MM.1S (cell line): ENCODE measurements around the gene CFAP46.

ENCODE experiments used
- DNase-seq: peaks from one replicate; pipeline ENCODE4 v3.0.0-alpha.2; 2015
- H2AFZ ChIP-seq: fragments of 300-600 bp; sonication (generic); 2 replicates; pipeline ENCODE4 v1.6.0; 2016; ENCODE audit warnings: antibody characterized with exemption, low read length
- H3F3A ChIP-seq: fragments of 300-600 bp; sonication (generic); 2 replicates; pipeline ENCODE4 v1.6.1; 2016; ENCODE audit warnings: mild to moderate bottlenecking, antibody characterized with exemption, low read length, moderate library complexity, mixed read lengths; ENCODE audit not compliant: insufficient read depth
- H3K27ac ChIP-seq: fragments of 300-600 bp; sonication (generic); 2 replicates; pipeline ENCODE4 v1.5.1; 2016; ENCODE audit warnings: mild to moderate bottlenecking, low read length
- H3K27me3 ChIP-seq: fragments of 300-600 bp; sonication (generic); replicated peaks from 2 replicates; pipeline ENCODE4 v1.6.0; 2016; ENCODE audit warnings: low read length; ENCODE audit not compliant: insufficient read depth
- H3K36me3 ChIP-seq: fragments of 300-600 bp; sonication (generic); replicated peaks from 2 replicates; pipeline ENCODE4 v1.6.1; 2016; ENCODE audit warnings: mild to moderate bottlenecking, low read length, mixed read lengths; ENCODE audit not compliant: insufficient read depth
- H3K4me1 ChIP-seq: fragments of 300-600 bp; sonication (generic); 2 replicates; pipeline ENCODE4 v1.6.1; 2016; ENCODE audit warnings: low read length, mixed read lengths
- H3K4me2 ChIP-seq: fragments of 300-600 bp; sonication (generic); 2 replicates; pipeline ENCODE4 v1.6.0; 2016; ENCODE audit warnings: low read depth, low read length
- H3K4me3 ChIP-seq: fragments of 300-600 bp; sonication (generic); 2 replicates; pipeline ENCODE4 v1.5.1; 2016; ENCODE audit warnings: low read length, mixed read lengths
- H3K79me2 ChIP-seq: fragments of 300-600 bp; sonication (generic); 2 replicates; pipeline ENCODE4 v1.6.1; 2016; ENCODE audit warnings: mixed run types, low read length, mixed read lengths
- H3K9ac ChIP-seq: fragments of 300-600 bp; sonication (generic); 2 replicates; pipeline ENCODE4 v1.6.1; 2016; ENCODE audit warnings: low read length, mixed read lengths
- H3K9me2 ChIP-seq: fragments of 300-600 bp; sonication (generic); replicated peaks from 2 replicates; pipeline ENCODE4 v1.6.1; 2016; ENCODE audit warnings: mild to moderate bottlenecking, low read length, mixed read lengths; ENCODE audit not compliant: insufficient read depth
- H3K9me3 ChIP-seq: fragments of 300-600 bp; sonication (generic); replicated peaks from 2 replicates; pipeline ENCODE4 v1.6.1; 2016; ENCODE audit warnings: mild to moderate bottlenecking, low read length, mixed read lengths; ENCODE audit not compliant: insufficient read depth
- H4K20me1 ChIP-seq: fragments of 300-600 bp; sonication (generic); 2 replicates; pipeline ENCODE4 v1.6.1; 2016; ENCODE audit warnings: mild to moderate bottlenecking, low read length, moderate library complexity, mixed read lengths; ENCODE audit not compliant: insufficient read depth
- CTCF ChIP-seq: fragments of 300-600 bp; sonication (generic); IDR thresholded peaks from 2 replicates; pipeline ENCODE4 v1.5.1; 2016; ENCODE audit warnings: antibody characterized with exemption, low read length, mixed read lengths
- EZH2 ChIP-seq: fragments of 300-600 bp; sonication (generic); optimal IDR thresholded peaks from 2 replicates; pipeline ENCODE3; 2017; ENCODE audit warnings: low read depth, mild to moderate bottlenecking, antibody characterized with exemption, low read length, mixed read lengths
- EZH2phosphoT487 ChIP-seq: fragments of 300-600 bp; sonication (generic); IDR thresholded peaks from 2 replicates; pipeline ENCODE4 v1.6.1; 2018; ENCODE audit warnings: antibody characterized with exemption, low read length

CFAP46 gene

GRCh38 chr10:132856869-132857524 lies 85.4 kb downstream of the CFAP46 start:
- no peak for TF ChIP-seq EZH2
- TF ChIP-seq CTCF: no peak
- TF ChIP-seq EZH2phosphoT487: no peak
- Histone ChIP-seq H3K9ac (no peak overlapping the region), H3K9me3 (no peaks in the 10 kb centered on the region), H3K4me2 (no peak overlapping the region), H2AFZ (no peak overlapping the region), H3K9me2 (no peaks in the 10 kb centered on the region), H3K27me3 (peaks cover 64% of the 10 kb centered on the region), H4K20me1 (no peaks in the 10 kb centered on the region), H3K36me3 (no peaks in the 10 kb centered on the region), H3K4me3 (no peak overlapping the region), H3K79me2 (no peaks in the 10 kb centered on the region), H3F3A (no peaks in the 10 kb centered on the region), H3K27ac (no peak overlapping the region), H3K4me1 (no peaks in the 10 kb centered on the region)
- DNase-seq: no peak

DNA sequence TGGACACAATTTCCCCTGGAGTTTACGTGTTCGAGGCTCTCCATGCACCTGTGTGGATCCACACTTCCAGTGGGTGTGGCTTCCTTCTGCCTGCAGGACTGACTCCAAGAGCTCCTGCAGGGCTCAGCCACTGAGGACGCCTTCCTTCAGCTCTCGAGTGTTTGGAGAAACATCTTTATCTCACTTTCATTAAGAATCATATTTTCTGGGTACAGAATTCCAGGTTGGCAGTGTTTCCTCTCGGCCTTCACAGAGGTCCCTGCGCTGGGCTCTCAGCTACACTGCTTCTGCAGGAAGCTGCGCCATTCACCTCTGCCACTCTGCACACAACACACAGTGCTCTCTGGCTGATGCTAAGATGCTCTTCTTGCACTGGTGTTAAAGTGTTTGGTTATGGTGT lies 86.5 kb downstream of the CFAP46 start:
- no peak overlapping the region for H3K9ac ChIP-seq
- H3K4me2 ChIP-seq: no peak overlapping the region
- no peak overlapping the region for H2AFZ ChIP-seq
- no peak for TF ChIP-seq CTCF
- no peak for TF ChIP-seq EZH2
- no peak for TF ChIP-seq EZH2phosphoT487
- H3K9me3 ChIP-seq: no peaks in the 10 kb centered on the region
- H3K27ac ChIP-seq: no peak overlapping the region
- no peak for DNase-seq
- no peaks in the 10 kb centered on the region for H3F3A ChIP-seq
- no peaks in the 10 kb centered on the region for H3K36me3 ChIP-seq
- no peaks in the 10 kb centered on the region for H3K79me2 ChIP-seq
- peaks cover 60% of the 10 kb centered on the region for H3K27me3 ChIP-seq
- H3K9me2 ChIP-seq: no peaks in the 10 kb centered on the region
- no peaks in the 10 kb centered on the region for H4K20me1 ChIP-seq
- no peaks in the 10 kb centered on the region for H3K4me1 ChIP-seq
- H3K4me3 ChIP-seq: no peak overlapping the region

GRCh38 chr10:132851451-132851850 lies 90.9 kb downstream of the CFAP46 start:
- Histone ChIP-seq H3K36me3 (no peaks in the 10 kb centered on the region), H3F3A (no peaks in the 10 kb centered on the region), H3K9me2 (no peaks in the 10 kb centered on the region), H3K27me3 (peaks cover 63% of the 10 kb centered on the region), H4K20me1 (no peaks in the 10 kb centered on the region), H3K9me3 (no peaks in the 10 kb centered on the region), H3K4me3 (no peak overlapping the region), H3K4me1 (no peaks in the 10 kb centered on the region), H3K79me2 (no peaks in the 10 kb centered on the region), H3K27ac (no peak overlapping the region), H3K9ac (no peak overlapping the region), H3K4me2 (no peak overlapping the region), H2AFZ (no peak overlapping the region)
- TF ChIP-seq EZH2phosphoT487: no peak
- TF ChIP-seq CTCF: no peak
- TF ChIP-seq EZH2: no peak
- no peak for DNase-seq
